Sigmoid colon (tissue), 7 donors: Measurements from ENCODE around the gene MANSC4. TPM values are rescaled to one million over a fixed set of nuclear protein-coding genes. Genes with fewer than 3 reads are reported as not detected.

Experiments used
- DNase-seq: peaks from one replicate; pipeline ENCODE4 v3.0.0-alpha.2; 2019
- H3K27ac ChIP-seq, 4 donors: fragments of 200-600 bp; sonication (generic); one replicate each; pipeline ENCODE4 v1.5.1; 2016 to 2019; ENCODE audit warnings: mild to moderate bottlenecking in 1 of 4
- H3K27me3 ChIP-seq, 3 donors: fragments of 200-600 bp; sonication (generic); one replicate each; pipeline ENCODE4 v1.5.1; 2019; ENCODE audit warnings: mild to moderate bottlenecking in 1 of 3
- H3K36me3 ChIP-seq, 4 donors: fragments of 200-600 bp; sonication (generic); one replicate each; pipeline ENCODE4 v1.5.1; 2016 to 2019
- H3K4me1 ChIP-seq, 4 donors: fragments of 200-600 bp; sonication (generic); one replicate each; pipeline ENCODE4 v1.5.1; 2017 to 2019
- H3K4me3 ChIP-seq, 4 donors: fragments of 200-600 bp; sonication (generic); one replicate each; pipeline ENCODE4 v1.5.1; 2017 to 2019; ENCODE audit warnings: mild to moderate bottlenecking in 2 of 4, moderate library complexity in 1 of 4
- H3K9me3 ChIP-seq, 4 donors: fragments of 200-600 bp in 3 of 4; sonication (generic) in 3 of 4; one replicate each; pipeline versions ENCODE4 v1.5.1 to v1.6.1; 2013 to 2019
- EP300 ChIP-seq, 4 donors: sonication (generic); formaldehyde crosslinking; IDR thresholded peaks; one replicate each; pipeline ENCODE4 v1.6.1; 2017; ENCODE audit warnings: antibody characterized with exemption in 4 of 4
- POLR2A ChIP-seq, 2 donors: fragments of 450-650 bp; IDR thresholded peaks; one replicate each; pipeline ENCODE4 v1.6.1; 2016; ENCODE audit warnings: antibody characterized with exemption in 2 of 2, mild to moderate bottlenecking in 2 of 2, moderate library complexity in 2 of 2
- POLR2AphosphoS5 ChIP-seq, 4 donors: sonication (generic); formaldehyde crosslinking; IDR thresholded peaks; one replicate each; pipeline ENCODE4 v1.6.1; 2017; ENCODE audit warnings: antibody characterized with exemption in 4 of 4
- WGBS, 2 donors: extraction: QIAGEN DNeasy Blood & Tissue Kit; methylation state at CpG; one replicate each; pipeline ENCODE4 v1.1.7; 2013; 5-methylcytosine and 5-hydroxymethylcytosine counted together
- intact Hi-C: fragments of 100-400 bp; cut with DNase I; formaldehyde crosslinking; loops from one replicate; pipeline ENCODE4 v1.15.1; 2023
- polyA plus RNA-seq, 3 donors: library from polyadenylated mRNA; stranded (reverse); fragments of 200-250 nt; gene quantifications; one replicate each; pipeline ENCODE4 v1.2.3, GENCODE V29; 2013
- total RNA-seq, 4 donors: library from RNA; depleted of rRNA; stranded (reverse); fragments of >200 nt; gene quantifications; one replicate each; pipeline ENCODE4 v1.1.0, GENCODE V29; 2016
- TF ChIP-seq, protein P1 (sequence below), 4 experiments: fragments of 450-650 bp in 3 of 4; fragments of 200-600 bp in 1 of 4; IDR thresholded peaks; one replicate each; pipeline ENCODE4 v1.5.1; 2016 to 2019; ENCODE audit warnings: antibody characterized with exemption in 4 of 4, mild to moderate bottlenecking in 3 of 4, moderate library complexity in 2 of 4
- donor health status: healthy with polysubstance abuse.
- donor health status: Bipolar disorder and iron deficiency.
- donor health status: healthy.

The MANSC4 gene
- total and polyA plus RNA-seq, 7 donors: not detected

GRCh38 chr12:27818401-27818918 lies 38.4 kb upstream of the MANSC4 start:
- DNase-seq: peak; percentile 83
- WGBS, 2 donors: 21 to 66% methylated on average over 7 of the region's 7 CpGs
- H3K4me1 ChIP-seq: peaks cover 0 to 18% (median 15%) of the 10 kb centered on the region in 4 donors
- H3K36me3 ChIP-seq: no peaks in the 10 kb centered on the region
- H3K27ac ChIP-seq: peak overlapping the region in 3 of 4 donors; percentile 61 to 67 (median 63)
- no peaks in the 10 kb centered on the region for H3K27me3 ChIP-seq
- H3K9me3 ChIP-seq: no peaks in the 10 kb centered on the region
- H3K4me3 ChIP-seq: no peak overlapping the region
- intact Hi-C loops: loop anchor here (5.0 kb wide), 1 partner anchor 36 kb away; the partner anchor contains the start of genes KLHL42 and MANSC4
- TF ChIP-seq POLR2A (IDR thresholded peaks at IDR 0.05) (no peak), POLR2AphosphoS5 (IDR thresholded peaks at IDR 0.05) (peak; percentile 62 to 87 (median 69)), EP300 (IDR thresholded peaks at IDR 0.05) (peak in 1 of 4 donors; percentile 11)
- TF ChIP-seq, protein P1, sequence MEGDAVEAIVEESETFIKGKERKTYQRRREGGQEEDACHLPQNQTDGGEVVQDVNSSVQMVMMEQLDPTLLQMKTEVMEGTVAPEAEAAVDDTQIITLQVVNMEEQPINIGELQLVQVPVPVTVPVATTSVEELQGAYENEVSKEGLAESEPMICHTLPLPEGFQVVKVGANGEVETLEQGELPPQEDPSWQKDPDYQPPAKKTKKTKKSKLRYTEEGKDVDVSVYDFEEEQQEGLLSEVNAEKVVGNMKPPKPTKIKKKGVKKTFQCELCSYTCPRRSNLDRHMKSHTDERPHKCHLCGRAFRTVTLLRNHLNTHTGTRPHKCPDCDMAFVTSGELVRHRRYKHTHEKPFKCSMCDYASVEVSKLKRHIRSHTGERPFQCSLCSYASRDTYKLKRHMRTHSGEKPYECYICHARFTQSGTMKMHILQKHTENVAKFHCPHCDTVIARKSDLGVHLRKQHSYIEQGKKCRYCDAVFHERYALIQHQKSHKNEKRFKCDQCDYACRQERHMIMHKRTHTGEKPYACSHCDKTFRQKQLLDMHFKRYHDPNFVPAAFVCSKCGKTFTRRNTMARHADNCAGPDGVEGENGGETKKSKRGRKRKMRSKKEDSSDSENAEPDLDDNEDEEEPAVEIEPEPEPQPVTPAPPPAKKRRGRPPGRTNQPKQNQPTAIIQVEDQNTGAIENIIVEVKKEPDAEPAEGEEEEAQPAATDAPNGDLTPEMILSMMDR (IDR thresholded peaks at IDR 0.05): no peak

DNA sequence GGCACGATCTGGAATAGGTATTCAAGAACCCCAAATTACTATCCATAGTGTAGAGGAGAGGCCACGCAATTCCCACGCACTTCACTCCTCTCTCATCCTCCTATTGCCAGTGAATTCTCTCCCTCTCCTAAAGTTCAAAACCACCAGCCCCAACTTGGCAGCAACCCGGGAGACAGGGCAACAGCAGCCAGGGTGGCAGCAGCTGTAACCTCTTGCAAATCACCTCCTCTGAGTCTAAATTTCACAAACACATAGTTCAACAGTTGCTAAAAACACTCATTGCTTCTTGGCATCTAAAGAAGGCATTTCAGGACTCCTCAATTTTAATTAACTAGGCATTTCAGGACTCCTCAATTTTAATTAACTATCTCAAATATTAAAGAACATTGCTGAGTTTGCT lies 37.7 kb upstream of the MANSC4 start:
- peak overlapping the region in 3 of 4 donors; percentile 61 to 67 (median 63) for H3K27ac ChIP-seq
- intact Hi-C loops: loop anchor here (5.0 kb wide), 1 partner anchor 35 kb away; the partner anchor contains the start of genes KLHL42 and MANSC4
- TF ChIP-seq POLR2AphosphoS5 (IDR thresholded peaks at IDR 0.05) (no peak), EP300 (IDR thresholded peaks at IDR 0.05) (no peak), POLR2A (IDR thresholded peaks at IDR 0.05) (no peak)
- TF ChIP-seq, protein P1 (IDR thresholded peaks at IDR 0.05): no peak

DNA sequence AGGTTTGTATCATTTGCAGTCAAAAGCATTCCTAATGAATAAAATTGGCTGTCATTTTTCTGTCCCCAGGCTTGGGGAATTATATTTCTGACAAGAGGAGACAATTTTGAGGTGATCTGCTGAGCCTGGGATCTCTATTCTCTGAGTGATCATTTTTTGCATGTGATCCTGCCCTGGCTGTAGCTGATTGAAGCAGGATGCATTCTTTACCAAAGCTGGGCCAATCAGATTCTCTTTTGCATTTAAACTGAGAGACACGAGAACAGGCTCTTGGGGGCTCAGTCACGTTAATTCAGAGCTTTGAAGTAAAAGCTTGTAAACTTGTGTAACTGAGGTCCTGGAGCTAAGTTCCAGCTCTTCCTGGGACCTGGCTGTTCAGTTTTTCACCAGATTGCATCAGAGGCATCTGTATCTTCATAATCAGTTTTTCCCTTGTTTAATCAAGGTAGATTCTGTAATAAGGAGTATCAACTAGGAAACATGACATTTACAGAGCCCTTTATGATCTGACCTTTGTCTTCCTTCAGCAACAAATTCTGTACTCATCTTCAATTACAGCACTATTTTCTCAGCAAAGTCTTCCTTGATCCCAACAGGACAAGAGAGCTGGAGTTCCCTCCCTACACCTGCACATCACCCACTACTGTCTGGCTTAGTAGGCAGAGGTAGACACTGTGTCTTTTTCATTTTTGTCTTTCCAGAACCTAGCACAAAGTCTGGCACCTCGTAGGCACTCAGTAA lies 35.0 kb upstream of the MANSC4 start:
- H3K9me3 ChIP-seq: no peaks in the 10 kb centered on the region
- no peak for TF ChIP-seq POLR2AphosphoS5 (IDR thresholded peaks at IDR 0.05)
- TF ChIP-seq, protein P1 (IDR thresholded peaks at IDR 0.05): no peak
- no peak for TF ChIP-seq EP300 (IDR thresholded peaks at IDR 0.05)
- TF ChIP-seq POLR2A (IDR thresholded peaks at IDR 0.05): no peak
- WGBS, 2 donors: 26 to 52% methylated on average over 3 of the region's 3 CpGs
- intact Hi-C loops: loop anchor here (5.0 kb wide), 1 partner anchor 33 kb away; the partner anchor contains the start of genes KLHL42 and MANSC4
- no peaks in the 10 kb centered on the region for H3K36me3 ChIP-seq
- H3K4me1 ChIP-seq: peaks cover 0 to 10% (median 8%) of the 10 kb centered on the region in 4 donors
- no peak overlapping the region for H3K4me3 ChIP-seq
- DNase-seq: no peak
- H3K27me3 ChIP-seq: no peaks in the 10 kb centered on the region
- H3K27ac ChIP-seq: no peak overlapping the region

More for the DNA sequence above, 37.7 kb upstream of the MANSC4 start:
- H3K9me3 ChIP-seq: no peaks in the 10 kb centered on the region
- no peak overlapping the region for H3K4me3 ChIP-seq
- 84 to 92% methylated on average over 4 of the region's 4 CpGs for WGBS, 2 donors
- H3K36me3 ChIP-seq: no peaks in the 10 kb centered on the region
- H3K4me1 ChIP-seq: peaks cover 0 to 18% (median 15%) of the 10 kb centered on the region in 4 donors
- DNase-seq: no peak
- H3K27me3 ChIP-seq: no peaks in the 10 kb centered on the region

DNA sequence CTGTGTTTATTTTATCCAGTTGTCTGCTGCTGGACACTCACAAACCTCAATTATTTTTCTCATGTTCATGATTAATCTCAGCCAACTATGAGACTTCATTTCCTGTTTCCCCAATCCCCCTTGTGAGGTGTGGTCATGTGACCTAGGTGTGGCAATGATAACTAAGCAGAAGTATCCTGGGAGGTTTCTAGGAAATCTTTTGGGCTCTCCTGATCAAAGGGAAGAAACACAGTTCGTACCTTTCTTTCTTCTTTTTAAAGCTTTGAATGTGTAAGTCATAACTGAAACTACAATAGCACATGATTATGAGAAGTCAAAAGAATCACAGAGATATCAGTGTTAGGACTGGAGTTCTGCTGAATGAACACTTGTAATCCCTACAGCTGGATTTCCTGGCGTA lies 34.4 kb upstream of the MANSC4 start:
- intact Hi-C loops: no loop called here
- TF ChIP-seq, protein P1 (IDR thresholded peaks at IDR 0.05): no peak
- TF ChIP-seq EP300 (IDR thresholded peaks at IDR 0.05) (no peak), POLR2A (IDR thresholded peaks at IDR 0.05) (no peak), POLR2AphosphoS5 (IDR thresholded peaks at IDR 0.05) (no peak)

More for the DNA sequence above, 34.4 kb upstream of the MANSC4 start:
- no peak for DNase-seq
- Histone ChIP-seq H3K27me3 (no peaks in the 10 kb centered on the region), H3K4me1 (peaks cover 0 to 9% (median 7%) of the 10 kb centered on the region in 4 donors), H3K36me3 (no peaks in the 10 kb centered on the region), H3K27ac (no peak overlapping the region), H3K9me3 (no peaks in the 10 kb centered on the region), H3K4me3 (no peak overlapping the region)
- WGBS, 2 donors: 60 to 70% methylated on average over 2 of the region's 2 CpGs
